ENCODE results near the gene SLC17A8.
"Not testable (repeated sequence)": the region's sequence is repeated elsewhere in the genome, so short reads cannot be mapped to it uniquely, and the experiment has no call there.

SLC17A8 gene

GRCh38 chr12:100356644-100357223, at the start of gene SLC17A8:
Gene SLC17A8, plus strand, starts transcription at chr12:100357074. Its CDS starts 318 bp downstream, at chr12:100357392.
- TF ChIP-seq MYC (IDR thresholded peaks at IDR 0.05; ENCODE audit: low read depth, low read length) (no peak), MAX (IDR thresholded peaks at IDR 0.05; ENCODE audit: low read depth, low read length) (no peak), POLR2A (IDR thresholded peaks at IDR 0.05; ENCODE audit: extremely low read depth, insufficient read length) (no peak), CTCF (IDR thresholded peaks at IDR 0.05; ENCODE audit: low read depth, low read length) (no peak)
- no peak for DNase-seq (ENCODE audit: low read depth)
- H3K4me3 ChIP-seq (ENCODE audit: low read depth, low read length), result no peak within 1 kb of the TSS

GRCh38 chr12:100308138-100308537, 48.7 kb upstream of the SLC17A8 start:
- DNase-seq (ENCODE audit: low read depth); H3K4me3 ChIP-seq (ENCODE audit: low read depth, low read length): not testable (repeated sequence)

GRCh38 chr12:100311317-100311716, 45.6 kb upstream of the SLC17A8 start:
- H3K4me3 ChIP-seq (ENCODE audit: low read depth, low read length), result no peak overlapping the region
- TF ChIP-seq CTCF (IDR thresholded peaks at IDR 0.05; ENCODE audit: low read depth, low read length) (no peak), POLR2A (IDR thresholded peaks at IDR 0.05; ENCODE audit: extremely low read depth, insufficient read length) (no peak), MAX (IDR thresholded peaks at IDR 0.05; ENCODE audit: low read depth, low read length) (no peak), MYC (IDR thresholded peaks at IDR 0.05; ENCODE audit: low read depth, low read length) (no peak)
- DNase-seq (ENCODE audit: low read depth), result no peak

- H3K4me3 ChIP-seq (ENCODE audit: low read depth, low read length), result no peak overlapping the region
- DNase-seq (ENCODE audit: low read depth), result no peak
- TF ChIP-seq CTCF (IDR thresholded peaks at IDR 0.05; ENCODE audit: low read depth, low read length), result no peak
- TF ChIP-seq MAX (IDR thresholded peaks at IDR 0.05; ENCODE audit: low read depth, low read length), result no peak
Measured at GRCh38 chr12:100317371-100317770, 39.5 kb upstream of the SLC17A8 start.

- TF ChIP-seq CTCF (IDR thresholded peaks at IDR 0.05; ENCODE audit: low read depth, low read length), result no peak
- no peak for TF ChIP-seq MAX (IDR thresholded peaks at IDR 0.05; ENCODE audit: low read depth, low read length)
- no peak for TF ChIP-seq POLR2A (IDR thresholded peaks at IDR 0.05; ENCODE audit: extremely low read depth, insufficient read length)
- TF ChIP-seq MYC (IDR thresholded peaks at IDR 0.05; ENCODE audit: low read depth, low read length), result no peak
- H3K4me3 ChIP-seq (ENCODE audit: low read depth, low read length), result no peak overlapping the region
- DNase-seq (ENCODE audit: low read depth), result no peak
Measured at GRCh38 chr12:100324498-100324897, 32.4 kb upstream of the SLC17A8 start.

- no peak overlapping the region for H3K4me3 ChIP-seq (ENCODE audit: low read depth, low read length)
- TF ChIP-seq CTCF (IDR thresholded peaks at IDR 0.05; ENCODE audit: low read depth, low read length), result no peak
- no peak for TF ChIP-seq MYC (IDR thresholded peaks at IDR 0.05; ENCODE audit: low read depth, low read length)
- no peak for TF ChIP-seq POLR2A (IDR thresholded peaks at IDR 0.05; ENCODE audit: extremely low read depth, insufficient read length)
- TF ChIP-seq MAX (IDR thresholded peaks at IDR 0.05; ENCODE audit: low read depth, low read length), result no peak
- DNase-seq (ENCODE audit: low read depth), result no peak
Measured at GRCh38 chr12:100326208-100326607, 30.7 kb upstream of the SLC17A8 start.

All from NB4 (cell line).